ENCODE results near the gene ZNF263. TPM values are rescaled to one million over a fixed set of nuclear protein-coding genes. Genes with fewer than 3 reads are reported as not detected.
"Not testable (repeated sequence)": the region's sequence is repeated elsewhere in the genome, so short reads cannot be mapped to it uniquely, and the experiment has no call there.

The ZNF263 gene
- total and polyA plus RNA-seq, 5 donors, result 8.3 to 17.8 (median 10.8) TPM

DNA sequence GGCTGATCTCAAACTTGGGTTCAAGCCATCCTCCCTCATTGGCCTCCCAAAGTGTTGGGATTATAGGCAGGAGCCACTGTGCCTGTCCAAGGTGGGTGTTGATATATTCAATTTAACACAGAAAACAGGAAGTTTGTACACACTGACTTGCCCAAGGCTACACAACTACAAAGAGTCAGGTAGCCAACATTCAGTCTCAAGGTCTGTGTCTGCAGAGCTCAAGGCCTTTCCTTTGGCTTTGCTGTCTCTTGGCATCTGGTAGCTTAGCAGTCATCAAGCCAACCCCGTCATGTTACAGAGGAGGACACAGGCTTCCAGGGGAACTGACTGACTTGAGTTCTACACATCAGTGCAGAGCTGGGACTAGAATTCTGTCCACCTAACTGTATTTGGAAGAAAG is 15.0 kb upstream of the ZNF263 start:
- intact Hi-C loops (cut with DNase I), result no loop called here
- 83% methylated on average over 1 of the region's 1 CpG for WGBS
- H3K27me3 ChIP-seq (ENCODE audit: control insufficient read depth, insufficient read depth), result no peaks in the 10 kb centered on the region
- H3K4me3 ChIP-seq (ENCODE audit: low read length), result no peak overlapping the region
- no peak overlapping the region for H3K27ac ChIP-seq (ENCODE audit: low read length)
- H3K4me1 ChIP-seq (ENCODE audit: control insufficient read depth, insufficient read depth, low read length), result peaks cover 1% of the 10 kb centered on the region
- DNase-seq (no peak), ATAC-seq (no peak)
- no peaks in the 10 kb centered on the region for H3K9me3 ChIP-seq (ENCODE audit: control insufficient read depth, low read length)

DNA sequence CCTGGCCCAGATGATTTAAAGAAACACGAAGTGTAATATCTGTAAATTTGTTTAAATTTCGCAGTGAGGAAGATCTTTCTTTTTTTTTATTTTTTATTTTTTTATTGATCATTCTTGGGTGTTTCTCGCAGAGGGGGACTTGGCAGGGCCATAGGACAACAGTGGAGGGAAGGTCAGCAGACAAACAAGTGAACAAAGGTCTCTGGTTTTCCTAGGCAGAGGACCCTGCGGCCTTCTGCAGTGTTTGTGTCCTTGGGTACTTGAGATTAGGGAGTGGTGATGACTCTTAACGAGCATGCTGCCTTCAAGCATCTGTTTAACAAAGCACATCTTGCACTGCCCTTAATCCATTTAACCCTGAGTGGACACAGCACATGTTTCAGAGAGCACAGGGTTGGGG is 12.6 kb upstream of the ZNF263 start:
- H3K9me3 ChIP-seq (ENCODE audit: control insufficient read depth, low read length); H3K4me1 ChIP-seq (ENCODE audit: control insufficient read depth, insufficient read depth, low read length); H3K27me3 ChIP-seq (ENCODE audit: control insufficient read depth, insufficient read depth); H3K4me3 ChIP-seq (ENCODE audit: low read length); DNase-seq; intact Hi-C loops (cut with DNase I); H3K27ac ChIP-seq (ENCODE audit: low read length); ATAC-seq: not testable (repeated sequence)
- WGBS, result 77% methylated on average over 5 of the region's 5 CpGs

GRCh38 chr16:3271281-3271680 is 12.0 kb upstream of the ZNF263 start:
- H3K4me3 ChIP-seq (ENCODE audit: low read length); H3K27me3 ChIP-seq (ENCODE audit: control insufficient read depth, insufficient read depth); intact Hi-C loops (cut with DNase I); H3K4me1 ChIP-seq (ENCODE audit: control insufficient read depth, insufficient read depth, low read length); ATAC-seq; H3K9me3 ChIP-seq (ENCODE audit: control insufficient read depth, low read length); H3K27ac ChIP-seq (ENCODE audit: low read length); DNase-seq: not testable (repeated sequence)
- WGBS, result 94% methylated on average over 22 of the region's 22 CpGs

DNA sequence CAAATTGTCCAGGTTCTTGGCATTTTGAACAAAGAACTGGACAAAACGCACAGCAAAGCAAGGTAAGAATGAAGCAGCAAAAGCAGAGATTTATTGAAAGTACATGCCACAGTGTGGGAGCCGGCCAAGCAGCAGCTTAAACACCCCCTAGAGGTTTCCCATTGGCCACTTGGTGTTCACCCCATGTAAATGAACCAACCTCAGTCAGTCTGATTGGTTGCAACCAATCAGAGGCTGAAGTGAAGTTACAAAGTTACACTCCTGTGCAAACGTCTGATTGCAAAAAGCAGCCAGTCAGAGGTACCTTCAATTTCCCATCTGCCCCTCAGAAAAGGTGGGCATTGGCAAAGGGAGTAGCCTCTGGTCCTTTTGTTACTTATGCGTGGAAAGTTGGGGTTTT is 8.8 kb upstream of the ZNF263 start:
- whole genome bisulfite sequencing, result 57% methylated on average over 4 of the region's 4 CpGs
- Histone ChIP-seq H3K4me3 (ENCODE audit: low read length) (no peak overlapping the region), H3K4me1 (ENCODE audit: control insufficient read depth, insufficient read depth, low read length) (no peaks in the 10 kb centered on the region), H3K27ac (ENCODE audit: low read length) (no peak overlapping the region), H3K9me3 (ENCODE audit: control insufficient read depth, low read length) (no peaks in the 10 kb centered on the region), H3K27me3 (ENCODE audit: control insufficient read depth, insufficient read depth) (no peaks in the 10 kb centered on the region)
- ATAC-seq (no peak), DNase-seq (no peak)
- intact Hi-C loops (cut with DNase I), result no loop called here

DNA sequence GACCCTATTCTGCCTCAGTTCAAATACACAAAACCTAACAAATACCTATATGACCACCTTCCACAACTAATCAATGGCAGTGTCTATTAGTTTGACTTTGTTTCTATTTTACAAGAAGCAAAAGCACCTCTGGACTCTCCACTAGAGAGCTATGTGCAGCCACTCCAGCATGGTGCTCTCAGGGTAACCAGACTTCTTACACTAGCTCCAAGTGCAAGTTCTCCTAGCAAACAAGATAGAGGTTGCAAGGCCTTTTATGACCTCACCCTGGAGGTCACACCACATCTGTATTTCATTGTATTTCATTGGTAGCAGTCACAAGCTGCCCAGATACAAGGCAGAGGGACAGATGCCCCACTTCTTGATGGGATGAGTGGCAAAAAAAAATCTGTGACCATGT is 8.3 kb upstream of the ZNF263 start:
- Histone ChIP-seq H3K4me1 (ENCODE audit: control insufficient read depth, insufficient read depth, low read length) (no peaks in the 10 kb centered on the region), H3K27ac (ENCODE audit: low read length) (no peak overlapping the region), H3K9me3 (ENCODE audit: control insufficient read depth, low read length) (no peaks in the 10 kb centered on the region), H3K27me3 (ENCODE audit: control insufficient read depth, insufficient read depth) (no peaks in the 10 kb centered on the region), H3K4me3 (ENCODE audit: low read length) (no peak overlapping the region)
- DNase-seq (no peak), ATAC-seq (no peak)
- intact Hi-C loops (cut with DNase I), result no loop called here

DNA sequence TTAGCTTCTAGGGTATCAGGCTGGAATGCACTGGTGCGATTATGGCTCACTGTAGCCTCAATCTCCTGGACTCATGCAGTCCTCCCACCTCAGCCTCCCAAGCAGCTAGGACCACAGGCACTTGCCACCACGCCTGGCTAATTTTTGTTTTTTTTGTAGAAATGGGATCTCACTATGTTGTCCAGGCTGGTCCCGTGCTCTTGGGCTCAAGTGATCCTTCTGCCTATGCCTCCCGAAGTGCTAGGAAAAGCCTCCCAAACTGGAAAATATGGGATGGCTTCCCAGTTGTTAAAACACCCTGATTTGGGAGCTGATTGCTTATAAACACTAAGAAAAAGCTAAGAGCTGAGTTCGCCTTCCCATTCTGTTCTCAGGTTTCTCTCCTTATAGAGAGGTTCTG is 6.6 kb upstream of the ZNF263 start:
- H3K27me3 ChIP-seq (ENCODE audit: control insufficient read depth, insufficient read depth), result no peaks in the 10 kb centered on the region
- intact Hi-C loops (cut with DNase I), result no loop called here
- no peak overlapping the region for H3K27ac ChIP-seq (ENCODE audit: low read length)
- ATAC-seq (no peak), DNase-seq (no peak)
- 87% methylated on average over 5 of the region's 5 CpGs for WGBS
- no peak overlapping the region for H3K4me3 ChIP-seq (ENCODE audit: low read length)
- no peaks in the 10 kb centered on the region for H3K4me1 ChIP-seq (ENCODE audit: control insufficient read depth, insufficient read depth, low read length)
- H3K9me3 ChIP-seq (ENCODE audit: control insufficient read depth, low read length), result no peaks in the 10 kb centered on the region

DNA sequence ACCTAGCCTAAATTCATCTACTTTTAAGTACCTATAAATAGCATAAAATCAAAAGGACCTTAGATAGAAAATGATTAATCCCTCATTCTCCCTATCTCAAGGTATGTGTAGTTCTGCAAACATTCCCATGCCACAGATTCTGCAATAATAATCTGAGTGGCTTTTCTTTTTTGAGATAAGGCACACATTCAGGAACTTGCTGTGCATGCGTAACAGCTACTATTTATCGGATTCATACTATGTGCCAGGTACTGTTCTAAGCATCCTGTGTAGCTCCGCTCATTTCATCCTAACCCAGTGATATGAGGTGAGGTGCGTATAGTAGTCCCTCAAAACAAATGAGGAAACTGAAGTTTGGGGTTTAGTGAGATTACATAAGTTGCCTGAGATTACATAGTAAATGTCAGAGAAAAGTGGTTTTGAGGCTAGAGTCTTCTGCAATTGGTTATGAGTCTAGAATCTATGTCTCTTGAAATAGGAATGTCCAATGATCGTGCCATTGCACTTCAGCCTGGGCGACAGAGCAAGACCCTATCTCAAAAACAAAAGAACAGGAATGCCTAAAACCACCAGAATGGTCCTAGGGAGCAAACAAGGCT is 2.0 kb upstream of the ZNF263 start:
- 94% methylated on average over 6 of the region's 6 CpGs for WGBS
- no peak overlapping the region for H3K4me3 ChIP-seq (ENCODE audit: low read length)
- intact Hi-C loops (cut with DNase I), result no loop called here

DNA sequence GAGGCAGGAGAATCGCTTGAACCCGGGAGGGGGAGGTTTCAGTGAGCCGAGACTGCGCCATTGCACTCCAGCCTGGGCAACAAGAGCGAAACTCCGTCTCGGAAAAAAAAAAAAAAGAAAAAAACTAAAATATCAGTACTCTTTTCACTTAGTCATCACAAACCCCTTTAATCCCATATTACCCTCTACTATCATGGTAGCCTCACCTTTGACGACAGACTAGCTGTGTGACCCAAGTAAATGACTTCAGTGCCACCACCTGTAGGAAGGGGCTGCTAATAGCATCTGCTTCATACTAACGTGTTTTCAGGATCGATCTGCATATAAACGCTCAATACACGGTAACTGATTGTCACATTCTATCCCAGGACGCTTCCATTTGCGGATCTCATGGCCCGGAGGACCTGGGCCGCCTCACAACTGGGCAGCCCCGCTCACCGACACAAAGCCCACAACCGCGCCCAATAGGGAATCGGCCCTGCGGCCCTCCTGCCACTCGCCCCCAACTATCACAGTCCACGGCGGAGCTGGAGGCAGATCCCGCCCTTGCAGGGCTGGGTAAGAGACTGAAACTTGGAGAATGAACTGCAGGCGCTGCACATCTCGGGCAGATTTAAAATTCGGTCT is 1.1 kb upstream of the ZNF263 start:
- ATAC-seq (peak; percentile 27 to 66), DNase-seq (peak in 1 of 3 donors; percentile 26)
- Histone ChIP-seq H3K4me1 (ENCODE audit: control insufficient read depth, insufficient read depth, low read length) (no peaks in the 10 kb centered on the region), H3K4me3 (ENCODE audit: low read length) (peak overlapping the region; percentile 92), H3K9me3 (ENCODE audit: control insufficient read depth, low read length) (peaks cover 2% of the 10 kb centered on the region), H3K27me3 (ENCODE audit: control insufficient read depth, insufficient read depth) (no peaks in the 10 kb centered on the region), H3K27ac (ENCODE audit: low read length) (peak overlapping the region; percentile 68)
- intact Hi-C loops (cut with DNase I), result loop anchor here in 1 of 4 donors (2.0 kb wide), 1 partner anchor 23 kb away; the partner anchor contains the start of genes TIGD7 and ZNF75A
- whole genome bisulfite sequencing, result 16% methylated on average over 29 of the region's 29 CpGs

More for the DNA sequence above, 2.0 kb upstream of the ZNF263 start:
- DNase-seq (no peak), ATAC-seq (no peak)
- H3K27me3 ChIP-seq (ENCODE audit: control insufficient read depth, insufficient read depth), result no peaks in the 10 kb centered on the region
- peaks cover 2% of the 10 kb centered on the region for H3K9me3 ChIP-seq (ENCODE audit: control insufficient read depth, low read length)
- H3K27ac ChIP-seq (ENCODE audit: low read length), result no peak overlapping the region
- no peaks in the 10 kb centered on the region for H3K4me1 ChIP-seq (ENCODE audit: control insufficient read depth, insufficient read depth, low read length)

DNA sequence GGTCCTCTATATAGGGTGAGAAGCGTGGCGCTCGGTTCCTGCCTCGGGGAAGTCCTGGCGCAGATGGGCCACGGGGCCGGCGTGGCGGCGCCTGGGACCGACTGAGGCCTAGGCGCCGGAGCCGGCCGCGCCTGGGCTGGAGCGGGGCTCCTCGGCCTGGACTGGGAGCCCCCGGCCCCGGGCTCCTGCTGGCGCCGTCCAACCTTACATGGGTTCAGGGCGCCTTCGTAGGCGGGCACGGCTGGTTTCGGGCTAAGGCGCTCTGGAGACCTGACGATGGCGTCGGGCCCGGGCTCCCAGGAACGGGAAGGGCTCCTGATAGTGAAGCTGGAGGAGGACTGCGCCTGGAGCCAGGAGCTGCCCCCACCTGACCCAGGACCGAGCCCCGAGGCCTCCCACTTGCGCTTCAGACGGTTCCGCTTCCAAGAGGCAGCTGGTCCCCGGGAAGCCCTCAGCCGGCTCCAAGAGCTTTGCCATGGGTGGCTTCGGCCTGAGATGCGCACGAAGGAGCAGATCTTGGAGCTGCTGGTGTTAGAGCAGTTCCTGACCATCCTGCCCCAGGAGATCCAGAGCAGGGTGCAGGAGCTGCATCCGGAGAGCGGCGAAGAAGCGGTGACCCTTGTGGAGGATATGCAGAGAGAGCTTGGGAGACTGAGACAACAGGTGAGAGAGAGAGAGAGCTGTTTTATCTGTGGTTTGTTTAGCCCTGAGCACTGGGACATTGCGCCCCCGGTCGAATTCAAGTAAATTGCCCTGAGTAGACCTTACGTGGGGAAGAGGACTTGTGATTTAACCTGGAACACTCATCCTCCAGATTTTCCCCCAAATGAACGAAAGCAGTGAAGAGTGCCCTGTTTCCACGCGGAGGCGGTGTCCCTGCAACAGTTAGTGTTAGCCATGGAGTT is 504 bp downstream of the ZNF263 start:
- ATAC-seq (no peak), DNase-seq (peak; percentile 20 to 73 (median 40))
- peak overlapping the region; percentile 92 for H3K4me3 ChIP-seq (ENCODE audit: low read length)
- peak overlapping the region; percentile 79 for H3K27ac ChIP-seq (ENCODE audit: low read length)
- H3K27me3 ChIP-seq (ENCODE audit: control insufficient read depth, insufficient read depth), result no peaks in the 10 kb centered on the region
- no peaks in the 10 kb centered on the region for H3K4me1 ChIP-seq (ENCODE audit: control insufficient read depth, insufficient read depth, low read length)
- peaks cover 4% of the 10 kb centered on the region for H3K9me3 ChIP-seq (ENCODE audit: control insufficient read depth, low read length)
- intact Hi-C loops (cut with DNase I), result loop anchor here in 1 of 4 donors (2.0 kb wide), 1 partner anchor 21 kb away; the partner anchor contains the start of genes TIGD7 and ZNF75A
- 6% methylated on average over 56 of the region's 56 CpGs for WGBS

- Histone ChIP-seq H3K9me3 (ENCODE audit: control insufficient read depth, low read length) (peaks cover 12% of the 10 kb centered on the region), H3K27ac (ENCODE audit: low read length) (no peak overlapping the region), H3K27me3 (ENCODE audit: control insufficient read depth, insufficient read depth) (no peaks in the 10 kb centered on the region), H3K4me1 (ENCODE audit: control insufficient read depth, insufficient read depth, low read length) (no peaks in the 10 kb centered on the region), H3K4me3 (ENCODE audit: low read length) (no peak overlapping the region)
- 85% methylated on average over 6 of the region's 6 CpGs for WGBS
- ATAC-seq, result no peak
- intact Hi-C loops (cut with DNase I), result no loop called here
- peak in 1 of 3 donors; percentile 41 for DNase-seq
These were observed 1.8 kb downstream of the ZNF263 start for GRCh38 chr16:3285131-3285530.

Data from right cardiac atrium (tissue), 5 donors.